Body of pancreas (tissue), 4 donors: ENCODE measurements around the gene MYB.

ENCODE experiments used
- CTCF ChIP-seq, 7 experiments: fragments of 450-650 bp in 4 of 7; fragments of 200-600 bp in 3 of 7; sonication (generic) in 3 of 7; IDR thresholded peaks; one replicate each; pipeline ENCODE4 v1.5.1; 2016 to 2019; ENCODE audit warnings: antibody characterized with exemption in 7 of 7
- POLR2A ChIP-seq, 3 donors: fragments of 450-650 bp; IDR thresholded peaks; one replicate each; pipeline ENCODE4 v1.6.1; 2016; ENCODE audit warnings: antibody characterized with exemption in 3 of 3, mild to moderate bottlenecking in 2 of 3

- TF ChIP-seq CTCF (IDR thresholded peaks at IDR 0.05) = no peak
- TF ChIP-seq POLR2A (IDR thresholded peaks at IDR 0.05) = no peak
These were observed 12.3 kb upstream of the MYB start for GRCh38 chr6:135168766-135169165.
